ENCODE results near the gene ARRB1.

Gene ARRB1

GRCh38 chr11:75346296-75346695 is 5.2 kb downstream of the ARRB1 start:
- no peak for DNase-seq (ENCODE audit: low read depth)
- TF ChIP-seq, protein P1, sequence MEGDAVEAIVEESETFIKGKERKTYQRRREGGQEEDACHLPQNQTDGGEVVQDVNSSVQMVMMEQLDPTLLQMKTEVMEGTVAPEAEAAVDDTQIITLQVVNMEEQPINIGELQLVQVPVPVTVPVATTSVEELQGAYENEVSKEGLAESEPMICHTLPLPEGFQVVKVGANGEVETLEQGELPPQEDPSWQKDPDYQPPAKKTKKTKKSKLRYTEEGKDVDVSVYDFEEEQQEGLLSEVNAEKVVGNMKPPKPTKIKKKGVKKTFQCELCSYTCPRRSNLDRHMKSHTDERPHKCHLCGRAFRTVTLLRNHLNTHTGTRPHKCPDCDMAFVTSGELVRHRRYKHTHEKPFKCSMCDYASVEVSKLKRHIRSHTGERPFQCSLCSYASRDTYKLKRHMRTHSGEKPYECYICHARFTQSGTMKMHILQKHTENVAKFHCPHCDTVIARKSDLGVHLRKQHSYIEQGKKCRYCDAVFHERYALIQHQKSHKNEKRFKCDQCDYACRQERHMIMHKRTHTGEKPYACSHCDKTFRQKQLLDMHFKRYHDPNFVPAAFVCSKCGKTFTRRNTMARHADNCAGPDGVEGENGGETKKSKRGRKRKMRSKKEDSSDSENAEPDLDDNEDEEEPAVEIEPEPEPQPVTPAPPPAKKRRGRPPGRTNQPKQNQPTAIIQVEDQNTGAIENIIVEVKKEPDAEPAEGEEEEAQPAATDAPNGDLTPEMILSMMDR (IDR thresholded peaks at IDR 0.05; ENCODE audit: low read depth, low read length) = no peak
- TF ChIP-seq, protein P2, sequence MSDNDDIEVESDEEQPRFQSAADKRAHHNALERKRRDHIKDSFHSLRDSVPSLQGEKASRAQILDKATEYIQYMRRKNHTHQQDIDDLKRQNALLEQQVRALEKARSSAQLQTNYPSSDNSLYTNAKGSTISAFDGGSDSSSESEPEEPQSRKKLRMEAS (IDR thresholded peaks at IDR 0.05; ENCODE audit: low read depth, low read length) = no peak
- TF ChIP-seq POLR2A (IDR thresholded peaks at IDR 0.05; ENCODE audit: extremely low read depth, insufficient read length) = no peak
- no peak for TF ChIP-seq MYC (IDR thresholded peaks at IDR 0.05; ENCODE audit: low read depth, low read length)
- H3K4me3 ChIP-seq (ENCODE audit: low read depth, low read length) = no peak overlapping the region

- DNase-seq (ENCODE audit: low read depth) = no peak
- TF ChIP-seq POLR2A (IDR thresholded peaks at IDR 0.05; ENCODE audit: extremely low read depth, insufficient read length) = no peak
- TF ChIP-seq, protein P2 (IDR thresholded peaks at IDR 0.05; ENCODE audit: low read depth, low read length) = no peak
- TF ChIP-seq MYC (IDR thresholded peaks at IDR 0.05; ENCODE audit: low read depth, low read length) = no peak
- TF ChIP-seq, protein P1 (IDR thresholded peaks at IDR 0.05; ENCODE audit: low read depth, low read length) = no peak
- H3K4me3 ChIP-seq (ENCODE audit: low read depth, low read length) = no peak overlapping the region
These were observed 5.9 kb downstream of the ARRB1 start for GRCh38 chr11:75345455-75346160.

DNA sequence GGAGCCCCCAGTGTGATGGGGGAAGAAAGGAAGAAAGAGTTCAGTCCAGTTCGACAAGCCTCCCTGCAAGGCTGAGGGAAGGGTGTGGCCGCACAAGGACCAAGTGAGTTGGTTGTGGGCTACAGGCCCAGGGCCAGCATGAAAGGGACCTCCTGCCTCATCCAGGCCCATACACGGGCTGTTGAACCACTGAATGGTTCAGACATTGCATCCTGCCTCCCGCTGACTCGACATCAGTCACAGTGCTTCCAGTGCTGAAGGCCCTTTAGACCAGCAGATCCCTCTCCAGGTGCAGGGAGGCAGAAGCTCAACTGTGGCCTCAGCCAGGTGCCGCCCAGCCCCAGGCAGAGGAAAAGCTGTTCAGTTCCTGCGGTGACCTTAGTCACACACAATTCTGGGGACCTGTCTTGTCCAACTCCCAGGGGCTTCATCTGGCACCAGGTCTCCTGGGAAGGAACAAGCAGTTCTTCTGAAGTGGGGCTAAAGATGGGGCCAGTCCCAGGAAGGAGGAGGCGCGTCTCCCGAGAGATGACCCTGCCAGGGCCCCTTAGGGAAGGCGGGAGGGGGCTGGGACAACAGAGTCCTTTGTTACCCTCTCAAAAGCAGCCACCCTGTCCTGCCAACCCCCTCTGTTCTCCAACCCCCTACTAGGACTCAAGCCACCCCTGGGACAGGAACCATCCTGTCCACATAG is 6.6 kb downstream of the ARRB1 start:
- no peak overlapping the region for H3K4me3 ChIP-seq (ENCODE audit: low read depth, low read length)
- TF ChIP-seq, protein P2 (IDR thresholded peaks at IDR 0.05; ENCODE audit: low read depth, low read length) = no peak
- TF ChIP-seq, protein P1 (IDR thresholded peaks at IDR 0.05; ENCODE audit: low read depth, low read length) = no peak
- TF ChIP-seq POLR2A (IDR thresholded peaks at IDR 0.05; ENCODE audit: extremely low read depth, insufficient read length) (no peak), MYC (IDR thresholded peaks at IDR 0.05; ENCODE audit: low read depth, low read length) (no peak)
- DNase-seq (ENCODE audit: low read depth) = no peak

DNA sequence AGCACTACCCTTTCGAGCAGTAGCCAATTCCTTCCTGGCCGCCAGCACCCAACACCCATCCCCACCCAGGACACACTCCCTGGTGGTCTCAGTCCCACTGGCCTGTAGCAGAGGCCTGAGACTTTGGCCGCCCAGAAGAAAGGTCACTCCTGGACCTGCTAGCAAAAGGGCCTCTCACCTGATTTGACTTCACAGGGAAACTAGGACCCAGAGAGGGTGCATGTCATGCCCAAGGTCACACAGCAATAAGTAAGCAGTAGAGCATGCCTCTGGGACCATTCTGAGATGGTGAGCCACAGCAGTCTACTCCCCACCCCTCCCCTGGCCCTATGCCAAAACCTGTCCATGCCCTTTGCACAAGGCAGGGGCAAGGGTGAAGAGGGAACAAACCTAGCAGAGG is 7.3 kb downstream of the ARRB1 start:
- no peak for DNase-seq (ENCODE audit: low read depth)
- H3K4me3 ChIP-seq (ENCODE audit: low read depth, low read length) = no peak overlapping the region
- TF ChIP-seq, protein P1 (IDR thresholded peaks at IDR 0.05; ENCODE audit: low read depth, low read length) = no peak
- TF ChIP-seq MYC (IDR thresholded peaks at IDR 0.05; ENCODE audit: low read depth, low read length) (no peak), POLR2A (IDR thresholded peaks at IDR 0.05; ENCODE audit: extremely low read depth, insufficient read length) (no peak)
- TF ChIP-seq, protein P2 (IDR thresholded peaks at IDR 0.05; ENCODE audit: low read depth, low read length) = no peak

- DNase-seq (ENCODE audit: low read depth) = no peak
- H3K4me3 ChIP-seq (ENCODE audit: low read depth, low read length) = no peak overlapping the region
- TF ChIP-seq, protein P1 (IDR thresholded peaks at IDR 0.05; ENCODE audit: low read depth, low read length) = no peak
- TF ChIP-seq, protein P2 (IDR thresholded peaks at IDR 0.05; ENCODE audit: low read depth, low read length) = no peak
- TF ChIP-seq MYC (IDR thresholded peaks at IDR 0.05; ENCODE audit: low read depth, low read length) (no peak), POLR2A (IDR thresholded peaks at IDR 0.05; ENCODE audit: extremely low read depth, insufficient read length) (no peak)
These were observed 8.2 kb downstream of the ARRB1 start for GRCh38 chr11:75342966-75343870.
